GM19025 (cell line): ENCODE data around the gene SDK1.
A peak's percentile ranks its signal among the peaks of the same experiment; 100 is the strongest.

Experiments used
- ATAC-seq: cut with Tn5 transposase; IDR thresholded peaks from one replicate; pipeline ENCODE4 v1.9.1; 2021; ENCODE audit warnings: mild to moderate bottlenecking, low read depth, moderate library complexity; ENCODE audit not compliant: unreplicated experiment

The SDK1 gene

GRCh38 chr7:3285652-3286051 is 15.4 kb upstream of the SDK1 start:
- ATAC-seq: no peak

GRCh38 chr7:3289996-3290395 is 11.1 kb upstream of the SDK1 start:
- ATAC-seq: no peak

GRCh38 chr7:3292694-3293093 is 8.4 kb upstream of the SDK1 start:
- ATAC-seq: no peak

GRCh38 chr7:3294432-3295100 is 6.5 kb upstream of the SDK1 start:
- no peak for ATAC-seq

- ATAC-seq: no peak
Observed at GRCh38 chr7:3297105-3297819, 3.8 kb upstream of the SDK1 start.

GRCh38 chr7:3300221-3300650 is 816 bp upstream of the SDK1 start:
- no peak for ATAC-seq

GRCh38 chr7:3301449-3301731 is 338 bp downstream of the SDK1 start:
- ATAC-seq: peak; percentile 15

- no peak for ATAC-seq
Observed at GRCh38 chr7:3301831-3302618, 973 bp downstream of the SDK1 start.

- ATAC-seq: no peak
Observed at GRCh38 chr7:3302681-3303320, 1.7 kb downstream of the SDK1 start.

GRCh38 chr7:3304131-3304530 is 3.1 kb downstream of the SDK1 start:
- no peak for ATAC-seq

GRCh38 chr7:3307435-3307834 is 6.4 kb downstream of the SDK1 start:
- ATAC-seq: no peak

GRCh38 chr7:3309140-3309539 is 8.1 kb downstream of the SDK1 start:
- ATAC-seq: no peak

GRCh38 chr7:3309956-3310355 is 8.9 kb downstream of the SDK1 start:
- no peak for ATAC-seq

GRCh38 chr7:3310884-3311283 is 9.8 kb downstream of the SDK1 start:
- no peak for ATAC-seq

- ATAC-seq: no peak
Observed at GRCh38 chr7:3312583-3312982, 11.5 kb downstream of the SDK1 start.

- no peak for ATAC-seq
Observed at GRCh38 chr7:3318874-3319273, 17.8 kb downstream of the SDK1 start.

- ATAC-seq: no peak
Observed at GRCh38 chr7:3321206-3321605, 20.2 kb downstream of the SDK1 start.

GRCh38 chr7:3321745-3322144 is 20.7 kb downstream of the SDK1 start:
- ATAC-seq: no peak

GRCh38 chr7:3326246-3326645 is 25.2 kb downstream of the SDK1 start:
- no peak for ATAC-seq

- no peak for ATAC-seq
Observed at GRCh38 chr7:3327099-3327498, 26.0 kb downstream of the SDK1 start.

GRCh38 chr7:3327655-3328054 is 26.6 kb downstream of the SDK1 start:
- no peak for ATAC-seq
